GM12891 (cell line): Measurements from ENCODE around the gene CNKSR2.

Experiments
- POLR2AphosphoS5 ChIP-seq: IDR thresholded peaks from 2 replicates; pipeline ENCODE4 v1.6.1; 2011; ENCODE audit warnings: low read depth, low read length, control low read depth
- SPI1 ChIP-seq: IDR thresholded peaks from 2 replicates; pipeline ENCODE4 v1.6.1; 2011; ENCODE audit warnings: low read depth, low read length, control low read depth

DNA sequence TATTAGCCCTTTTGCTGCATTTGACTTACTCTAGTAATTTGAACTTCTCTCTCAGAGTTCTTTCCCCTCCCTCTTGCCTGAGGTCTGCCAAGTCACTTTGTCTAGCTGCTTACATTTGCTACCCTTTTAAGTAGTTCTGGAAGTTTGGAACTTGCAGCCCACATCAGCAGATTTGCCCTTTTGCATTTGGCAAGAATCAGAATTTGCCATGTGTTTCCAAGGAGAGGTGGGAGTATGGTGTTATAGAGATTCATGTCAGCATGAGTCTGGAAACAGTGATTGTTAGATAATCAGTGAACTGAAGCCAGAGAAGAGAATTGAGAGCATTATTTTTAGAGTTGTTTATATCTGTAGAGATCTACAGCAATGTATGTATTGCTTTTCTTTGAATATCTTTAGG, 231.8 kb downstream of the CNKSR2 start:
- no peak for TF ChIP-seq POLR2AphosphoS5
- no peak for TF ChIP-seq SPI1
